ENCODE measurements around the gene CNN3. TPM values are rescaled to one million over a fixed set of nuclear protein-coding genes. Genes with fewer than 3 reads are reported as not detected.

Gene CNN3
- total RNA-seq, 2 donors from 2014 or later, result 275 to 308 TPM

DNA sequence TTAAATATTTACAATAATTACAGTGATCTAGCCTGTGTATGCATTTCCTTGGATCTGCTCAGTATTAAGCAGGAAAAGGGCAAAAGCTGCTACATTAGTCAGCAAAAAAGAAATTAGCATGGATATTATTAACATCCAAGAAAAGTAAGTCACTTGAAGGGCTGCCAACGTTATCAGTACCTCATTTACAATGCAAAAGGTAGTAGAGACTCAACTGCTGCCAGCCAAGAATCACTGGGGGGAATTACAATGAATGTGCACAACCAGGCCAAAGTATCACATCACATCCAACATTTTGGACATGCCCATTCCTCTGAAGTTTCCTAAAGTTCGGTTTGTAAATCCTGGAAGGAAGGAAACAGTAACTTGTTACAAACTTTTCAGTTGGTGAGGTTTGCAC lies 1.9 kb downstream of the CNN3 start:
- 0% methylated on average over 1 to 2 of the region's 2 CpGs for WGBS, 2 experiments (ENCODE audit: insufficient coverage in 1 of 2, insufficient read length in 1 of 2)
- TF ChIP-seq, protein P1, sequence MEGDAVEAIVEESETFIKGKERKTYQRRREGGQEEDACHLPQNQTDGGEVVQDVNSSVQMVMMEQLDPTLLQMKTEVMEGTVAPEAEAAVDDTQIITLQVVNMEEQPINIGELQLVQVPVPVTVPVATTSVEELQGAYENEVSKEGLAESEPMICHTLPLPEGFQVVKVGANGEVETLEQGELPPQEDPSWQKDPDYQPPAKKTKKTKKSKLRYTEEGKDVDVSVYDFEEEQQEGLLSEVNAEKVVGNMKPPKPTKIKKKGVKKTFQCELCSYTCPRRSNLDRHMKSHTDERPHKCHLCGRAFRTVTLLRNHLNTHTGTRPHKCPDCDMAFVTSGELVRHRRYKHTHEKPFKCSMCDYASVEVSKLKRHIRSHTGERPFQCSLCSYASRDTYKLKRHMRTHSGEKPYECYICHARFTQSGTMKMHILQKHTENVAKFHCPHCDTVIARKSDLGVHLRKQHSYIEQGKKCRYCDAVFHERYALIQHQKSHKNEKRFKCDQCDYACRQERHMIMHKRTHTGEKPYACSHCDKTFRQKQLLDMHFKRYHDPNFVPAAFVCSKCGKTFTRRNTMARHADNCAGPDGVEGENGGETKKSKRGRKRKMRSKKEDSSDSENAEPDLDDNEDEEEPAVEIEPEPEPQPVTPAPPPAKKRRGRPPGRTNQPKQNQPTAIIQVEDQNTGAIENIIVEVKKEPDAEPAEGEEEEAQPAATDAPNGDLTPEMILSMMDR (conservative IDR thresholded peaks at IDR 0.05), result no peak
- H3K27ac Mint-ChIP-seq, result peak overlapping the region; percentile 100
- Histone ChIP-seq H3K27ac (ENCODE audit: low read depth, low read length) (peak overlapping the region; percentile 100), H3K9me3 (ENCODE audit: control insufficient read depth, low read length) (no peaks in the 10 kb centered on the region), H3K4me3 (ENCODE audit: low read length) (peak overlapping the region; percentile 99), H3K4me1 (ENCODE audit: control insufficient read depth, insufficient read depth, low read length) (peaks cover 20% of the 10 kb centered on the region), H3K9ac (ENCODE audit: extremely low read depth, low read length, poor library complexity, severe bottlenecking) (peak overlapping the region; percentile 100), H3K27me3 (ENCODE audit: control insufficient read depth, insufficient read depth, low read length, poor library complexity, severe bottlenecking) (no peaks in the 10 kb centered on the region), H3K36me3 (ENCODE audit: control insufficient read depth, insufficient read depth, low read length) (peaks cover 41% of the 10 kb centered on the region)
- peaks cover 61% of the 10 kb centered on the region for H3K4me1 Mint-ChIP-seq
- H3K27me3 Mint-ChIP-seq (ENCODE audit: insufficient read depth), result no peaks in the 10 kb centered on the region
- H3K36me3 Mint-ChIP-seq (ENCODE audit: low read depth), result peaks cover 20% of the 10 kb centered on the region
- H3K9me3 Mint-ChIP-seq, result no peaks in the 10 kb centered on the region
- DNase-seq, result no peak
- H3K4me3 Mint-ChIP-seq, result peak overlapping the region; percentile 99

DNA sequence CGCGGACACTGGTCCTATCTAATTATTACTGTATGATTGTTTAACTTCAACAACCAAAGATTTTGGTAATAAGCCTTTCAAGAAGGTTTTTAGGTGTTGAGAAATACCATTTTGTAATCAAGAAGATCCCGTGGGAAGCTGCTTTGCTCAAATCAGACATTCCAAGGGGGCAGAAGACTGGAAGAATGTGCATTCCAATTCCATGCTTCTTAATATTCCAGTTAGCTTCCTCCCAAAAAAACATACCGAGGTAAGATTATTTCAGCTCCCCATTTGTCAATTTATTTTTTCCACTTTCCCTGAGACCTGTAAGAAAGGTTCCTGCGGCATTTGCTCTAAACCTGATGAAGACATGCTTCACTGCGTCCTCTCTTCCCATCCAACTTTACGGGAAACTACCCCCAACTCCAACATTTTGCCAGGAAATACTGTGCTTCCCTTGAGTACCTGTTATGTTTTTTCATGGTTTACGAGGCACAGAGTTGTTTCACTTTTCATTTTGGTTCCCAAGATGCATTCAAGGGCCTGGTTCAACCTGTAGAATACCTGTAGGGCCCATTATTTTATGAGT lies 4.1 kb downstream of the CNN3 start:
- peak overlapping the region; percentile 35 for H3K27ac Mint-ChIP-seq
- no peak overlapping the region for H3K27ac ChIP-seq (ENCODE audit: low read depth, low read length)
- WGBS, 2 experiments (ENCODE audit: insufficient coverage in 1 of 2, insufficient read length in 1 of 2), result 86 to 90% methylated on average over 6 to 8 of the region's 8 CpGs

DNA sequence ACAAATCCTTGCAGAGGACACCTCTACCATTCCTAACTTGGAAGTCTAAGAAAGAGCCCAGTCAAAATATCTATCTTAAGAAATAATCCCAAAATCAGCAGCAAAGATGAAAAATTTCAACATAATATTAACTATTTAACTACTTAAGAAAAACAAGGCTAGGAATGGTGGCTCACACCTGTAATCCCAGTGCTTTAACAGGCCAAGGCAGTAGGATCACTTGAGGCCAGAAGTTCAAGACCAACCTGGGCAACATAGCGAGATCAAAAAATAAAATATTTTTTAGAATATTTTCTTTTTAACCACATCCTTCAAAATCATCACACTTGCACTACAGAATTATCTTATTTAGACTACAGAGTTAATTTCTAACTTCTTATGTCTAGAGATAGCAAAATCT lies 4.9 kb downstream of the CNN3 start:
- H3K9ac ChIP-seq (ENCODE audit: extremely low read depth, low read length, poor library complexity, severe bottlenecking), result no peak overlapping the region
- no peaks in the 10 kb centered on the region for H3K9me3 ChIP-seq (ENCODE audit: control insufficient read depth, low read length)
- no peak overlapping the region for H3K27ac Mint-ChIP-seq
- no peak overlapping the region for H3K27ac ChIP-seq (ENCODE audit: low read depth, low read length)
- DNase-seq, result no peak
- WGBS, 2 experiments (ENCODE audit: insufficient coverage in 1 of 2, insufficient read length in 1 of 2), result 100% methylated on average over 1 of the region's 1 CpG; no CpG with 5 or more reads in 1 of the 2 experiments
- no peak overlapping the region for H3K4me3 Mint-ChIP-seq
- H3K27me3 Mint-ChIP-seq (ENCODE audit: insufficient read depth), result no peaks in the 10 kb centered on the region
- peaks cover 20% of the 10 kb centered on the region for H3K36me3 Mint-ChIP-seq (ENCODE audit: low read depth)
- H3K4me1 ChIP-seq (ENCODE audit: control insufficient read depth, insufficient read depth, low read length), result peaks cover 10% of the 10 kb centered on the region
- peaks cover 51% of the 10 kb centered on the region for H3K4me1 Mint-ChIP-seq
- H3K9me3 Mint-ChIP-seq, result no peaks in the 10 kb centered on the region
- H3K36me3 ChIP-seq (ENCODE audit: control insufficient read depth, insufficient read depth, low read length), result peaks cover 57% of the 10 kb centered on the region
- no peaks in the 10 kb centered on the region for H3K27me3 ChIP-seq (ENCODE audit: control insufficient read depth, insufficient read depth, low read length, poor library complexity, severe bottlenecking)
- TF ChIP-seq, protein P1 (conservative IDR thresholded peaks at IDR 0.05), result no peak
- H3K4me3 ChIP-seq (ENCODE audit: low read length), result no peak overlapping the region

More for the DNA sequence above, 4.1 kb downstream of the CNN3 start:
- Mint-ChIP-seq H3K9me3 (no peaks in the 10 kb centered on the region), H3K36me3 (ENCODE audit: low read depth) (peaks cover 20% of the 10 kb centered on the region), H3K4me3 (no peak overlapping the region), H3K4me1 (peaks cover 55% of the 10 kb centered on the region), H3K27me3 (ENCODE audit: insufficient read depth) (no peaks in the 10 kb centered on the region)
- H3K4me1 ChIP-seq (ENCODE audit: control insufficient read depth, insufficient read depth, low read length), result peaks cover 12% of the 10 kb centered on the region
- no peak overlapping the region for H3K9ac ChIP-seq (ENCODE audit: extremely low read depth, low read length, poor library complexity, severe bottlenecking)
- peaks cover 48% of the 10 kb centered on the region for H3K36me3 ChIP-seq (ENCODE audit: control insufficient read depth, insufficient read depth, low read length)
- no peaks in the 10 kb centered on the region for H3K9me3 ChIP-seq (ENCODE audit: control insufficient read depth, low read length)
- DNase-seq, result no peak
- peak overlapping the region; percentile 99 for H3K4me3 ChIP-seq (ENCODE audit: low read length)
- TF ChIP-seq, protein P1 (conservative IDR thresholded peaks at IDR 0.05), result no peak
- H3K27me3 ChIP-seq (ENCODE audit: control insufficient read depth, insufficient read depth, low read length, poor library complexity, severe bottlenecking), result no peaks in the 10 kb centered on the region

Data from endodermal cell (in vitro differentiated cells).